Psoas muscle (tissue), 8 donors: ENCODE results near the gene SLC16A9. TPM values are rescaled to one million over a fixed set of nuclear protein-coding genes. Genes with fewer than 3 reads are reported as not detected.
A peak's percentile ranks its signal among the peaks of the same experiment; 100 is the strongest.
"Not testable (repeated sequence)": the region's sequence is repeated elsewhere in the genome, so short reads cannot be mapped to it uniquely, and the experiment has no call there.

ENCODE experiments used
- ATAC-seq, 4 donors: fragments of 200-7000 bp; cut with Tn5 transposase; one replicate each; pipeline ENCODE4 v1.9.1; 2020; ENCODE audit warnings: moderate library complexity in 3 of 4, mild to moderate bottlenecking in 2 of 4
- DNase-seq, 2 donors: peaks; one replicate each; pipeline ENCODE4 v3.0.0-alpha.2; 2020
- H3K27ac ChIP-seq: fragments of 200-600 bp; one replicate; pipeline ENCODE4 v1.8.0; 2022
- H3K27me3 ChIP-seq, 3 donors: fragments of 200-600 bp in 1 of 3; one replicate each; pipeline versions ENCODE4 v1.6.1 to v1.8.0; 2013 to 2022; ENCODE audit warnings: low read length in 2 of 3, mild to moderate bottlenecking in 2 of 3, moderate library complexity in 1 of 3; ENCODE audit not compliant: insufficient read depth in 3 of 3
- H3K36me3 ChIP-seq, 2 donors: fragments of 200-600 bp in 1 of 2; one replicate each; pipeline versions ENCODE4 v1.6.1 to v1.8.0; 2013 to 2022; ENCODE audit warnings: low read depth in 1 of 2, mild to moderate bottlenecking in 1 of 2, moderate library complexity in 1 of 2; ENCODE audit not compliant: insufficient read depth in 1 of 2
- H3K4me1 ChIP-seq: fragments of 200-600 bp; one replicate; pipeline ENCODE4 v1.8.0; 2022
- H3K4me3 ChIP-seq: fragments of 200-600 bp; one replicate; pipeline ENCODE4 v1.8.0; 2022; ENCODE audit warnings: mild to moderate bottlenecking
- H3K9me3 ChIP-seq: fragments of 200-600 bp; one replicate; pipeline ENCODE4 v1.8.0; 2022
- CTCF ChIP-seq: fragments of 200-600 bp; IDR thresholded peaks from one replicate; pipeline ENCODE4 v1.8.0; 2022; ENCODE audit warnings: antibody characterized with exemption
- WGBS, 3 donors: extraction: QIAGEN DNeasy Blood & Tissue Kit; methylation state at CpG; one replicate each; pipeline versions ENCODE4 v1.1.6 to v1.1.7; 2013; 5-methylcytosine and 5-hydroxymethylcytosine counted together
- intact Hi-C, 2 donors: fragments of 100-400 bp; cut with DNase I; formaldehyde crosslinking; loops; one replicate each; pipeline versions ENCODE4 v1.11.0 to v1.14.2; 2022
- polyA plus RNA-seq, 3 donors: library from polyadenylated mRNA; stranded (reverse); fragments of 200-250 nt; gene quantifications; one replicate each; pipeline ENCODE4 v1.2.3, GENCODE V29; 2013
- total RNA-seq, 4 donors: library from RNA; stranded (reverse); fragmentation: NEBNext Ultra II Directional in 2 of 4; extraction: Animal tissue kit (Norgen Biotek cat#: 25700) in 2 of 4; gene quantifications; one replicate each; pipeline versions ENCODE4 v1.2.1 to v1.2.4, GENCODE V29; 2021 to 2023
- donor health status: healthy with polysubstance abuse.
- donor health status: DM: no; HTN: no; CAD: no; lungs with moderate emphysema.
- donor health status: Bipolar disorder and iron deficiency.
- donor health status: healthy.
- donor health status: DM: yes; HTN: yes; CAD: no.
- donor health status: DM: no; HTN: no; CAD: no.
- donor health status: DM: no; HTN: no; CAD: no.
- donor health status: DM: yes; HTN: yes; CAD: no.

Gene SLC16A9
- total and polyA plus RNA-seq, 7 donors = 0.01 to 3.1 (median 0.84) TPM

- WGBS, 3 donors = 92 to 96% (median 92%) methylated on average over 5 of the region's 5 CpGs
Measured at GRCh38 chr10:59741583-59741982, 31.9 kb upstream of the SLC16A9 start.

GRCh38 chr10:59741048-59741447 is 31.4 kb upstream of the SLC16A9 start:
- Histone ChIP-seq H3K4me3 (no peak overlapping the region), H3K4me1 (peaks cover 6% of the 10 kb centered on the region), H3K27me3 (no peaks in the 10 kb centered on the region), H3K27ac (no peak overlapping the region), H3K36me3 (peaks cover 0 to 27% of the 10 kb centered on the region in 2 donors), H3K9me3 (no peaks in the 10 kb centered on the region)
- ATAC-seq (peak in 1 of 4 donors; percentile 50), DNase-seq (no peak)
- intact Hi-C loops = no loop called here
- TF ChIP-seq CTCF = no peak

More at GRCh38 chr10:59741583-59741982, 31.9 kb upstream of the SLC16A9 start:
- ATAC-seq (peak in 1 of 4 donors; percentile 28), DNase-seq (no peak)
- no peaks in the 10 kb centered on the region for H3K9me3 ChIP-seq
- H3K36me3 ChIP-seq = peaks cover 0 to 26% of the 10 kb centered on the region in 2 donors
- H3K27ac ChIP-seq = no peak overlapping the region
- intact Hi-C loops = no loop called here
- TF ChIP-seq CTCF = no peak
- H3K27me3 ChIP-seq = no peaks in the 10 kb centered on the region
- peaks cover 11% of the 10 kb centered on the region for H3K4me1 ChIP-seq
- H3K4me3 ChIP-seq = no peak overlapping the region

- no peaks in the 10 kb centered on the region for H3K27me3 ChIP-seq
- no peaks in the 10 kb centered on the region for H3K9me3 ChIP-seq
- H3K36me3 ChIP-seq = peaks cover 0 to 27% of the 10 kb centered on the region in 2 donors
- no peak for ATAC-seq
- peak overlapping the region; percentile 0 for H3K27ac ChIP-seq
- no peak overlapping the region for H3K4me3 ChIP-seq
- no peaks in the 10 kb centered on the region for H3K4me1 ChIP-seq
- 95 to 97% (median 96%) methylated on average over 1 of the region's 1 CpG for WGBS, 3 donors
- no peak for DNase-seq
- TF ChIP-seq CTCF = no peak
- intact Hi-C loops = no loop called here
Measured at GRCh38 chr10:59736749-59737148, 27.1 kb upstream of the SLC16A9 start.

GRCh38 chr10:59735296-59735695 is 25.6 kb upstream of the SLC16A9 start:
- Histone ChIP-seq H3K4me1 (no peaks in the 10 kb centered on the region), H3K27ac (peak overlapping the region; percentile 7), H3K9me3 (no peaks in the 10 kb centered on the region), H3K36me3 (peaks cover 0 to 27% of the 10 kb centered on the region in 2 donors), H3K27me3 (no peaks in the 10 kb centered on the region), H3K4me3 (no peak overlapping the region)
- DNase-seq (no peak), ATAC-seq (peak in 2 of 4 donors; percentile 15 to 24)
- intact Hi-C loops = no loop called here
- WGBS, 3 donors = 21 to 51% (median 47%) methylated on average over 1 of the region's 1 CpG
- no peak for TF ChIP-seq CTCF

GRCh38 chr10:59734014-59734462 is 24.4 kb upstream of the SLC16A9 start:
- DNase-seq (no peak), ATAC-seq (peak in 2 of 4 donors; percentile 79 to 80)
- H3K9me3 ChIP-seq = no peaks in the 10 kb centered on the region
- intact Hi-C loops = no loop called here
- no peaks in the 10 kb centered on the region for H3K4me1 ChIP-seq
- WGBS, 3 donors = 48 to 88% (median 75%) methylated on average over 3 of the region's 3 CpGs
- H3K36me3 ChIP-seq = peaks cover 0 to 25% of the 10 kb centered on the region in 2 donors
- no peak for TF ChIP-seq CTCF
- H3K4me3 ChIP-seq = no peak overlapping the region
- peak overlapping the region; percentile 7 for H3K27ac ChIP-seq
- H3K27me3 ChIP-seq = no peaks in the 10 kb centered on the region

- H3K36me3 ChIP-seq = peaks cover 0 to 19% of the 10 kb centered on the region in 2 donors
Measured at GRCh38 chr10:59733321-59734013, 23.8 kb upstream of the SLC16A9 start.

GRCh38 chr10:59732849-59733248 is 23.2 kb upstream of the SLC16A9 start:
- intact Hi-C loops, H3K27ac ChIP-seq, H3K27me3 ChIP-seq, H3K4me3 ChIP-seq, DNase-seq, H3K4me1 ChIP-seq, H3K9me3 ChIP-seq, ATAC-seq: not testable (repeated sequence)
- WGBS, 3 donors = 88 to 97% (median 95%) methylated on average over 4 of the region's 4 CpGs
- peaks cover 0 to 13% of the 10 kb centered on the region in 2 donors for H3K36me3 ChIP-seq

More at GRCh38 chr10:59733321-59734013, 23.8 kb upstream of the SLC16A9 start:
- ATAC-seq (peak in 2 of 4 donors; percentile 54 to 57), DNase-seq (peak in 1 of 2 donors; percentile 64)
- H3K27me3 ChIP-seq, intact Hi-C loops, H3K9me3 ChIP-seq, H3K27ac ChIP-seq, H3K4me1 ChIP-seq, H3K4me3 ChIP-seq: not testable (repeated sequence)
- WGBS, 3 donors = 86 to 96% (median 87%) methylated on average over 16 of the region's 16 CpGs
